Astrocyte of the cerebellum (primary cell): ENCODE results near the gene RIC8B.

Experiments used
- DNase-seq: peaks from one replicate; pipeline ENCODE4 v3.0.0-alpha.2; 2011; ENCODE audit warnings: low read depth
- H3K4me3 ChIP-seq: 2 replicates; pipeline ENCODE4 v1.5.1; 2011; ENCODE audit warnings: mild to moderate bottlenecking, low read depth, low read length, moderate library complexity
- CTCF ChIP-seq: IDR thresholded peaks from 2 replicates; pipeline ENCODE4 v1.5.1; 2012; ENCODE audit warnings: low read length, low read depth, moderate library complexity, mild to moderate bottlenecking; ENCODE audit errors: missing control alignments
- in situ Hi-C: cut with HindIII; loops from 2 replicates; pipeline ENCODE4 v1.10.0; 2017; ENCODE audit warnings: low sequenced_read_pairs

Gene RIC8B

GRCh38 chr12:106773286-106774004 is 1.0 kb upstream of the RIC8B start:
- TF ChIP-seq CTCF: no peak
- DNase-seq: no peak
- H3K4me3 ChIP-seq: peak overlapping the region; percentile 92
- in situ Hi-C loops: no loop called here

- TF ChIP-seq CTCF: no peak
- peak overlapping the region; percentile 92 for H3K4me3 ChIP-seq
- no peak for DNase-seq
- in situ Hi-C loops: no loop called here
These were observed 484 bp downstream of the RIC8B start for GRCh38 chr12:106774808-106775524.

- in situ Hi-C loops: no loop called here
- H3K4me3 ChIP-seq: no peak overlapping the region
- TF ChIP-seq CTCF: no peak
- no peak for DNase-seq
These were observed 2.4 kb downstream of the RIC8B start for GRCh38 chr12:106776897-106777296.

- DNase-seq: no peak
These were observed 5.6 kb downstream of the RIC8B start for GRCh38 chr12:106780010-106780631.

GRCh38 chr12:106782619-106783018 is 8.1 kb downstream of the RIC8B start:
- in situ Hi-C loops: no loop called here
- no peak for TF ChIP-seq CTCF
- no peak for DNase-seq
- H3K4me3 ChIP-seq: no peak overlapping the region

More at GRCh38 chr12:106780010-106780631, 5.6 kb downstream of the RIC8B start:
- no peak overlapping the region for H3K4me3 ChIP-seq
- in situ Hi-C loops: no loop called here
- TF ChIP-seq CTCF: no peak

- no peak for TF ChIP-seq CTCF
- no peak for DNase-seq
- in situ Hi-C loops: no loop called here
- no peak overlapping the region for H3K4me3 ChIP-seq
These were observed 9.0 kb downstream of the RIC8B start for GRCh38 chr12:106783515-106783914.
